Brain microvascular endothelial cell (primary cell): Measurements from ENCODE around the gene TSC22D2.

Source experiments
- DNase-seq: peaks from one replicate; pipeline ENCODE4 v3.0.0-alpha.2; 2020
- H3K27ac ChIP-seq: fragments of 250-450 bp; sonication (Bioruptor Pico); 2 replicates; pipeline ENCODE4 v1.5.1; 2020; ENCODE audit warnings: mild to moderate bottlenecking, moderate library complexity
- H3K27me3 ChIP-seq: fragments of 250-450 bp; sonication (Bioruptor Pico); replicated peaks from 2 replicates; pipeline ENCODE4 v1.5.1; 2020; ENCODE audit warnings: mild to moderate bottlenecking
- H3K36me3 ChIP-seq: fragments of 250-450 bp; sonication (Bioruptor Pico); replicated peaks from 2 replicates; pipeline ENCODE4 v1.5.1; 2020; ENCODE audit warnings: mild to moderate bottlenecking
- H3K4me3 ChIP-seq: 2 replicates; pipeline ENCODE4 v1.5.1; 2011; ENCODE audit warnings: low read depth, mild to moderate bottlenecking, control low read depth, low read length, moderate library complexity
- CTCF ChIP-seq: IDR thresholded peaks from 2 replicates; pipeline ENCODE4 v1.5.1; 2011; ENCODE audit warnings: low read depth, mild to moderate bottlenecking, moderate library complexity, low read length, control low read depth, inconsistent platforms; ENCODE audit errors: missing control alignments
- in situ Hi-C: cut with HindIII; loops from 2 replicates; pipeline ENCODE4 v1.10.0; 2017; ENCODE audit warnings: low sequenced_read_pairs, low pct_ligation_motif_present

TSC22D2 gene

DNA sequence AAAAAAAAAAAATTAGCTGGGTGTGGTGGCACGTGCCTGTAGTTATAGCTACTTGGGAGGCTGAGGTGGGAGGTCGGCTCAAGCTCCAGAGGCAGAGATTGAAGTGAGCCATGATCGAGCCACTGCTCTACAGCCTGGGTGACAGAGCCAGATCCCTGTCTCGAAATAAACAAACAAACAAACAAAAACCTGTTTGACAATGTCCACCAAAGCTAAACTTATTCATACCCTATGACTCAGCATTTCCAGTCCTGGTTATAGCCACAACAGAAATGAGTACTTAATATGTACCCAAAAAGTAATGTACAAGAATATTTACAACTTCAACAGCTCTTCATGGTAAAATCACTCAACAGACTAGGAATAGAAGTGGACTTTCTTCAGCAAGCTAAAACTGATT is 107.1 kb downstream of the TSC22D2 start:
- in situ Hi-C loops: no loop called here
- H3K36me3 ChIP-seq: no peaks in the 10 kb centered on the region
- no peak for TF ChIP-seq CTCF
- no peak overlapping the region for H3K27ac ChIP-seq
- H3K4me3 ChIP-seq: no peak overlapping the region
- DNase-seq: no peak
- H3K27me3 ChIP-seq: no peaks in the 10 kb centered on the region
